ENCODE results near the gene PSME3IP1. TPM values are rescaled to one million over a fixed set of nuclear protein-coding genes. Genes with fewer than 3 reads are reported as not detected.

Gene PSME3IP1
- total RNA-seq, 1 experiment from 2014 or later, result 103 TPM

DNA sequence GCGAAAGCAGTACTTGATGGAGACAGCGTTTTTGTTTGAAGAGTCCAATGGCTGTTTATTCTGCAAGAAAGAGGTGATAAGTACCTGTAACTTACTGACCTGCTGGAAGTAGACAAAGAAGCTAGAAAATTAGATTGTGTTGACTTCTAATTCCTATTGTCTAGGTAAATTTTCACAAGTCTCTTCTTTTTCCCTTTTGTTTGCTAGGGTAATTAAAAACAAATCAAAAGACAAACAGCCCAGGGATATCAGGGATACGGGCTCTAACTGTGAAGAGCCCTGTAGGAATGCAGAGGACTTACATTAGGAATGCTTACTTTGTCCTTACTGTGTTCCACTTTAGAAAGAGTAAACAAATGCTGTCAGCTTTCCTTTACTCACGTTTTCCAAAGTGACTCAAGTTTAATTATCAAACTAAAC is 7.0 kb downstream of the PSME3IP1 start:
- H3K9me3 Mint-ChIP-seq, result no peaks in the 10 kb centered on the region; a peak in 1 of 5 replicates
- no CpG with 5 or more reads among the region's 4 CpGs for WGBS (ENCODE audit: extremely low coverage, insufficient read length, low lambda C conversion rate)
- DNase-seq, result no peak

More for the DNA sequence above, 7.0 kb downstream of the PSME3IP1 start:
- Histone ChIP-seq H3K9ac (ENCODE audit: extremely low read depth, insufficient read length, low read length) (no peak overlapping the region), H2AK5ac (ENCODE audit: insufficient read length, low read length) (no peak overlapping the region), H3T11ph (ENCODE audit: low read length) (no peak overlapping the region), H2BK120ac (ENCODE audit: low read depth, low read length, poor library complexity, severe bottlenecking) (no peak overlapping the region), H3K9me3 (ENCODE audit: control insufficient read depth, low read depth, low read length) (no peaks in the 10 kb centered on the region), H4K20me1 (ENCODE audit: control insufficient read depth, insufficient read depth, insufficient read length) (no peaks in the 10 kb centered on the region), H3K14ac (ENCODE audit: insufficient read depth, low read length) (no peak overlapping the region), H2BK12ac (ENCODE audit: insufficient read length, low read depth, low read length) (no peak overlapping the region), H3K18ac (ENCODE audit: insufficient read length, low read depth, low read length) (no peak overlapping the region), H3K4me1 (ENCODE audit: insufficient read depth, low read length) (peaks cover 2% of the 10 kb centered on the region; the same call in 1 of the 2 replicates), H2BK15ac (ENCODE audit: low read depth, low read length) (no peak overlapping the region), H3K79me2 (ENCODE audit: insufficient read depth, low read length) (peaks cover 4% of the 10 kb centered on the region), H3K79me1 (ENCODE audit: insufficient read depth, low read depth, low read length, poor library complexity, severe bottlenecking) (no peaks in the 10 kb centered on the region), H4K5ac (ENCODE audit: insufficient read length, low read depth, low read length) (no peak overlapping the region), H4K8ac (replicated peaks; ENCODE audit: insufficient read length, low read depth, low read length) (no peak overlapping the region), H3K4ac (ENCODE audit: low read depth, low read length) (no peak overlapping the region), H3K27me3 (ENCODE audit: insufficient read depth, low read length) (no peaks in the 10 kb centered on the region), H3K23ac (ENCODE audit: insufficient read length, low read depth, low read length) (no peak overlapping the region), H3K27ac (ENCODE audit: insufficient read length, low read depth, low read length) (no peak overlapping the region), H3K23me2 (ENCODE audit: insufficient read length, low read depth, low read length, poor library complexity, severe bottlenecking) (no peaks in the 10 kb centered on the region), H2AFZ (ENCODE audit: low read length) (no peak overlapping the region), H2BK5ac (ENCODE audit: insufficient read length, low read length) (no peak overlapping the region), H2BK20ac (ENCODE audit: low read depth, low read length, poor library complexity, severe bottlenecking) (no peak overlapping the region), H3K56ac (ENCODE audit: insufficient read length, low read depth, low read length) (no peak overlapping the region), H4K91ac (ENCODE audit: insufficient read length, low read depth, low read length) (no peak overlapping the region), H3K4me2 (ENCODE audit: insufficient read depth, insufficient read length, low read length) (no peak overlapping the region)
- Mint-ChIP-seq H3K4me3 (no peak overlapping the region), H3K27ac (no peak overlapping the region; a peak in 1 of 7 replicates), H3K4me1 (peaks cover 19 to 22% of the 10 kb centered on the region in 2 experiments), H3K36me3 (ENCODE audit: insufficient read depth in 1 of 3, low read depth in 3 of 3) (peaks cover under 1 to 5% (median 1%) of the 10 kb centered on the region in 3 experiments; a peak in 5 of 7 replicates), H3K27me3 (ENCODE audit: low read depth) (no peaks in the 10 kb centered on the region)
- TF ChIP-seq, protein P1, sequence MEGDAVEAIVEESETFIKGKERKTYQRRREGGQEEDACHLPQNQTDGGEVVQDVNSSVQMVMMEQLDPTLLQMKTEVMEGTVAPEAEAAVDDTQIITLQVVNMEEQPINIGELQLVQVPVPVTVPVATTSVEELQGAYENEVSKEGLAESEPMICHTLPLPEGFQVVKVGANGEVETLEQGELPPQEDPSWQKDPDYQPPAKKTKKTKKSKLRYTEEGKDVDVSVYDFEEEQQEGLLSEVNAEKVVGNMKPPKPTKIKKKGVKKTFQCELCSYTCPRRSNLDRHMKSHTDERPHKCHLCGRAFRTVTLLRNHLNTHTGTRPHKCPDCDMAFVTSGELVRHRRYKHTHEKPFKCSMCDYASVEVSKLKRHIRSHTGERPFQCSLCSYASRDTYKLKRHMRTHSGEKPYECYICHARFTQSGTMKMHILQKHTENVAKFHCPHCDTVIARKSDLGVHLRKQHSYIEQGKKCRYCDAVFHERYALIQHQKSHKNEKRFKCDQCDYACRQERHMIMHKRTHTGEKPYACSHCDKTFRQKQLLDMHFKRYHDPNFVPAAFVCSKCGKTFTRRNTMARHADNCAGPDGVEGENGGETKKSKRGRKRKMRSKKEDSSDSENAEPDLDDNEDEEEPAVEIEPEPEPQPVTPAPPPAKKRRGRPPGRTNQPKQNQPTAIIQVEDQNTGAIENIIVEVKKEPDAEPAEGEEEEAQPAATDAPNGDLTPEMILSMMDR (conservative IDR thresholded peaks at IDR 0.05), result no peak

Measured in H9 (cell line).